Keratinocyte (primary cell): ENCODE measurements around the gene LPAR6.
"Not testable (repeated sequence)": the region's sequence is repeated elsewhere in the genome, so short reads cannot be mapped to it uniquely, and the experiment has no call there.

Experiments
- EZH2 ChIP-seq: IDR thresholded peaks from one replicate; pipeline ENCODE4 v1.6.1; 2012; ENCODE audit warnings: inconsistent platforms, mild to moderate bottlenecking, low read length, moderate library complexity
- TF ChIP-seq, protein P1 (sequence below), 3 experiments: IDR thresholded peaks in 1 of 3; conservative IDR thresholded peaks in 1 of 3; optimal IDR thresholded peaks in 1 of 3; 2 replicates in 2 of 3; 3 replicates in 1 of 3; pipeline versions ENCODE3 to v1.5.1; 2011; ENCODE audit warnings: low read length in 3 of 3, mild to moderate bottlenecking in 3 of 3, moderate library complexity in 2 of 3, control low read depth in 1 of 3, inconsistent platforms in 1 of 3; ENCODE audit not compliant: insufficient read depth in 2 of 3; ENCODE audit errors: extremely low read depth in 1 of 3

GRCh38 chr13:48426755-48427298, 13.9 kb upstream of the LPAR6 start:
- TF ChIP-seq, protein P1, sequence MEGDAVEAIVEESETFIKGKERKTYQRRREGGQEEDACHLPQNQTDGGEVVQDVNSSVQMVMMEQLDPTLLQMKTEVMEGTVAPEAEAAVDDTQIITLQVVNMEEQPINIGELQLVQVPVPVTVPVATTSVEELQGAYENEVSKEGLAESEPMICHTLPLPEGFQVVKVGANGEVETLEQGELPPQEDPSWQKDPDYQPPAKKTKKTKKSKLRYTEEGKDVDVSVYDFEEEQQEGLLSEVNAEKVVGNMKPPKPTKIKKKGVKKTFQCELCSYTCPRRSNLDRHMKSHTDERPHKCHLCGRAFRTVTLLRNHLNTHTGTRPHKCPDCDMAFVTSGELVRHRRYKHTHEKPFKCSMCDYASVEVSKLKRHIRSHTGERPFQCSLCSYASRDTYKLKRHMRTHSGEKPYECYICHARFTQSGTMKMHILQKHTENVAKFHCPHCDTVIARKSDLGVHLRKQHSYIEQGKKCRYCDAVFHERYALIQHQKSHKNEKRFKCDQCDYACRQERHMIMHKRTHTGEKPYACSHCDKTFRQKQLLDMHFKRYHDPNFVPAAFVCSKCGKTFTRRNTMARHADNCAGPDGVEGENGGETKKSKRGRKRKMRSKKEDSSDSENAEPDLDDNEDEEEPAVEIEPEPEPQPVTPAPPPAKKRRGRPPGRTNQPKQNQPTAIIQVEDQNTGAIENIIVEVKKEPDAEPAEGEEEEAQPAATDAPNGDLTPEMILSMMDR (optimal IDR thresholded peaks at IDR 0.05 in 1 of 3, IDR thresholded peaks at IDR 0.05 in 1 of 3, conservative IDR thresholded peaks at IDR 0.05 in 1 of 3; ENCODE audit: extremely low read depth in 1 of 3, insufficient read depth in 2 of 3, low read length in 3 of 3): not testable (repeated sequence)
- TF ChIP-seq EZH2: not testable (repeated sequence)
